T-helper 17 cell (primary cell): ENCODE results near the gene TBC1D32. TPM values are rescaled to one million over a fixed set of nuclear protein-coding genes. Genes with fewer than 3 reads are reported as not detected.
"Not testable (repeated sequence)": the region's sequence is repeated elsewhere in the genome, so short reads cannot be mapped to it uniquely, and the experiment has no call there.

Experiments used
- ATAC-seq: fragments of 150-1000 bp; cut with Tn5 transposase; 2 replicates; pipeline ENCODE4 v1.10.0; 2021; ENCODE audit warnings: mild to moderate bottlenecking, moderate library complexity
- DNase-seq, 3 donors: peaks; one replicate each; pipeline versions ENCODE4 v3.0.0 to v3.0.0-alpha.2; 2020 to 2021
- H3K9me3 ChIP-seq: one replicate; pipeline ENCODE4 v1.7.0; 2013; ENCODE audit warnings: low read length, mild to moderate bottlenecking; ENCODE audit not compliant: control insufficient read depth, poor library complexity, severe bottlenecking
- H3K27ac Mint-ChIP-seq: one replicate; pipeline ENCODE4 v1.8.0; 2022; ENCODE audit warnings: mild to moderate bottlenecking, moderate library complexity, mixed read lengths
- H3K27me3 Mint-ChIP-seq: one replicate; pipeline ENCODE4 v1.8.0; 2022; ENCODE audit warnings: mixed read lengths
- H3K36me3 Mint-ChIP-seq: one replicate; pipeline ENCODE4 v1.8.0; 2022; ENCODE audit warnings: low read depth, mixed read lengths
- H3K4me1 Mint-ChIP-seq: one replicate; pipeline ENCODE4 v1.8.0; 2022; ENCODE audit warnings: mild to moderate bottlenecking, mixed read lengths
- H3K4me3 Mint-ChIP-seq: one replicate; pipeline ENCODE4 v1.8.0; 2022; ENCODE audit warnings: mild to moderate bottlenecking, moderate library complexity, mixed read lengths
- total RNA-seq, 4 donors: library from RNA in 2 of 4; stranded (reverse) in 2 of 4; gene quantifications; one replicate each; pipeline ENCODE4 v1.2.3 and lab custom pipeline; 2022 to 2026

TBC1D32 gene
- total RNA-seq, 2 donors from 2014 or later = 8.6 to 9.4 TPM

- Mint-ChIP-seq H3K36me3 (peaks cover 3% of the 10 kb centered on the region), H3K4me3 (no peak overlapping the region), H3K27ac (no peak overlapping the region), H3K27me3 (no peaks in the 10 kb centered on the region), H3K4me1 (no peaks in the 10 kb centered on the region)
- no peak for DNase-seq
- no peaks in the 10 kb centered on the region for H3K9me3 ChIP-seq
- no peak for ATAC-seq
Measured at GRCh38 chr6:121183742-121184141, 150.5 kb downstream of the TBC1D32 start.

DNA sequence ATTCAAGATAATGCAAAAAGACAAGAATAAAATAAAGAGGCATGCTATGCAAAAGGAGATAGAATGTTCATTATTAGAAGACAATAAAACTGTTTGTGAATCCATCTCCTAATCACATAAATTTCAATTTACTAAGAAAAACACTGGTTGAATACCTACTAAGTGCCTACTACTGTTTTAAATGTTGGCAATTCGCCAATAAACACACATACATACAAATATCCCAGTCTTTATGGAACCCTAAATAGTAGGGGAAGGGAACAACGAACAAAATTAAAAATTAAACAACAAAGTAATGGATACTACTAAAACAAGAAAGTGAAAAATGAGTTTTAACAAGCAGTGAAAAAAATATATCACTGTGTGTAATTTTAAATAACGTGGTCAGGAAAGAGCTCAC lies 158.5 kb downstream of the TBC1D32 start:
- ATAC-seq (no peak), DNase-seq (no peak)
- no peaks in the 10 kb centered on the region for H3K4me1 Mint-ChIP-seq
- no peaks in the 10 kb centered on the region for H3K36me3 Mint-ChIP-seq
- no peak overlapping the region for H3K27ac Mint-ChIP-seq
- H3K27me3 Mint-ChIP-seq = no peaks in the 10 kb centered on the region
- no peak overlapping the region for H3K4me3 Mint-ChIP-seq
- H3K9me3 ChIP-seq = no peaks in the 10 kb centered on the region

- not testable (repeated sequence) for H3K27me3 Mint-ChIP-seq, DNase-seq, H3K4me3 Mint-ChIP-seq, ATAC-seq, H3K4me1 Mint-ChIP-seq, H3K9me3 ChIP-seq, H3K36me3 Mint-ChIP-seq, H3K27ac Mint-ChIP-seq
Measured at GRCh38 chr6:121172451-121172850, 161.8 kb downstream of the TBC1D32 start.

GRCh38 chr6:121171879-121172278 lies 162.4 kb downstream of the TBC1D32 start:
- Mint-ChIP-seq H3K36me3 (no peaks in the 10 kb centered on the region), H3K4me3 (no peak overlapping the region), H3K27me3 (no peaks in the 10 kb centered on the region), H3K27ac (no peak overlapping the region), H3K4me1 (no peaks in the 10 kb centered on the region)
- ATAC-seq = no peak
- no peak for DNase-seq
- no peaks in the 10 kb centered on the region for H3K9me3 ChIP-seq

- H3K36me3 Mint-ChIP-seq = peaks cover 8% of the 10 kb centered on the region
- no peak overlapping the region for H3K27ac Mint-ChIP-seq
- no peaks in the 10 kb centered on the region for H3K27me3 Mint-ChIP-seq
- ATAC-seq (no peak), DNase-seq (no peak)
- no peaks in the 10 kb centered on the region for H3K9me3 ChIP-seq
- no peaks in the 10 kb centered on the region for H3K4me1 Mint-ChIP-seq
- H3K4me3 Mint-ChIP-seq = no peak overlapping the region
Measured at GRCh38 chr6:121161886-121162285, 172.4 kb downstream of the TBC1D32 start.

GRCh38 chr6:121160276-121160675 lies 174.0 kb downstream of the TBC1D32 start:
- no peaks in the 10 kb centered on the region for H3K9me3 ChIP-seq
- no peaks in the 10 kb centered on the region for H3K27me3 Mint-ChIP-seq
- DNase-seq = no peak
- H3K36me3 Mint-ChIP-seq = peaks cover 8% of the 10 kb centered on the region
- H3K27ac Mint-ChIP-seq = no peak overlapping the region
- no peak overlapping the region for H3K4me3 Mint-ChIP-seq
- ATAC-seq = no peak
- no peaks in the 10 kb centered on the region for H3K4me1 Mint-ChIP-seq

DNA sequence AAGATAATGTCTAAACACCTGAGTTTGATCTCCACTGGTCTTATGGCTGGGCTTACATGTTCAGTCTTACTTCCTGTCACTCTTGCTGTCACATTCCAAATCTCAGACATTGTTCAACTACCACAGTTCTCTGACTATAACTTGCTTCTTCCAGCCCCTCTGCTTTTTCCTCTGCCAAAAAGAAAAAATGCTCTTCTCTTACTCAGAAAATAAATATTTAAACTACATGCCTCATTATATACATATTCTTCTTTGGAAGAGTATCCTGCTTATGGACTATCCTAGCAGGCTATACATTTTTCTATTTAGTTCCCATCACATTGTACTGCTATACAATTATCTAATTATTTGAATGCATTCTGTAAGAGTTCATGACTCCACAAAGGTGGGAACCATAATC lies 175.4 kb downstream of the TBC1D32 start:
- H3K4me1 Mint-ChIP-seq = no peaks in the 10 kb centered on the region
- H3K27me3 Mint-ChIP-seq = no peaks in the 10 kb centered on the region
- H3K4me3 Mint-ChIP-seq = no peak overlapping the region
- H3K9me3 ChIP-seq = no peaks in the 10 kb centered on the region
- no peak for ATAC-seq
- no peak overlapping the region for H3K27ac Mint-ChIP-seq
- peaks cover 8% of the 10 kb centered on the region for H3K36me3 Mint-ChIP-seq
- no peak for DNase-seq

- no peak for DNase-seq
- no peaks in the 10 kb centered on the region for H3K9me3 ChIP-seq
- H3K36me3 Mint-ChIP-seq = peaks cover 8% of the 10 kb centered on the region
- ATAC-seq = no peak
- no peaks in the 10 kb centered on the region for H3K4me1 Mint-ChIP-seq
- H3K27ac Mint-ChIP-seq = no peak overlapping the region
- no peak overlapping the region for H3K4me3 Mint-ChIP-seq
- no peaks in the 10 kb centered on the region for H3K27me3 Mint-ChIP-seq
Measured at GRCh38 chr6:121158438-121158837, 175.8 kb downstream of the TBC1D32 start.

DNA sequence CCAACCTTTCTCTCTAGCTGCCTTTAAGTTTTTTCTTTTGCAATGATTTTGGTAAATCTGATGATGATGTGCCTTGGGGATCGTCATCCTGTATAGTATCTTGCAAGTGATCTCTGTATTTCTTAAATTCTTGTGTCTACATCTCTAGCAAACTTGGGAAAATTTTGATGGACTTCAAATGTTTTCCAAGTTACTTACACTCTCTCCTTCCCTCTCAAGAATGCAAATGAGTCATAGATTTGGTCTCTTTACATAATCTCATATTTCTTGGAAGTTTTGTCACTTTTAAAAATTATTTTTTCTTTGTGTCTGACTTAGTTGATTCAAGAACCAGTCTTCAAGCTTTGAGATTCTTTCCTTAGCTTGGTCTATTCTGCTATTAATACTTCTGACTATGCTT lies 176.4 kb downstream of the TBC1D32 start:
- Mint-ChIP-seq H3K27ac (no peak overlapping the region), H3K27me3 (no peaks in the 10 kb centered on the region), H3K36me3 (peaks cover 8% of the 10 kb centered on the region), H3K4me3 (no peak overlapping the region), H3K4me1 (no peaks in the 10 kb centered on the region)
- no peak for DNase-seq
- no peaks in the 10 kb centered on the region for H3K9me3 ChIP-seq
- no peak for ATAC-seq

GRCh38 chr6:121143476-121143875 lies 190.8 kb downstream of the TBC1D32 start:
- no peak for ATAC-seq
- no peaks in the 10 kb centered on the region for H3K4me1 Mint-ChIP-seq
- DNase-seq = no peak
- no peaks in the 10 kb centered on the region for H3K27me3 Mint-ChIP-seq
- H3K27ac Mint-ChIP-seq = no peak overlapping the region
- H3K4me3 Mint-ChIP-seq = no peak overlapping the region
- no peaks in the 10 kb centered on the region for H3K9me3 ChIP-seq
- no peaks in the 10 kb centered on the region for H3K36me3 Mint-ChIP-seq

GRCh38 chr6:121142093-121142492 lies 192.2 kb downstream of the TBC1D32 start:
- DNase-seq = no peak
- H3K27me3 Mint-ChIP-seq = no peaks in the 10 kb centered on the region
- no peaks in the 10 kb centered on the region for H3K9me3 ChIP-seq
- no peak overlapping the region for H3K4me3 Mint-ChIP-seq
- H3K27ac Mint-ChIP-seq = no peak overlapping the region
- no peaks in the 10 kb centered on the region for H3K36me3 Mint-ChIP-seq
- H3K4me1 Mint-ChIP-seq = no peaks in the 10 kb centered on the region
- no peak for ATAC-seq

- H3K4me1 Mint-ChIP-seq = no peaks in the 10 kb centered on the region
Measured at GRCh38 chr6:121135425-121135824, 198.9 kb downstream of the TBC1D32 start.

DNA sequence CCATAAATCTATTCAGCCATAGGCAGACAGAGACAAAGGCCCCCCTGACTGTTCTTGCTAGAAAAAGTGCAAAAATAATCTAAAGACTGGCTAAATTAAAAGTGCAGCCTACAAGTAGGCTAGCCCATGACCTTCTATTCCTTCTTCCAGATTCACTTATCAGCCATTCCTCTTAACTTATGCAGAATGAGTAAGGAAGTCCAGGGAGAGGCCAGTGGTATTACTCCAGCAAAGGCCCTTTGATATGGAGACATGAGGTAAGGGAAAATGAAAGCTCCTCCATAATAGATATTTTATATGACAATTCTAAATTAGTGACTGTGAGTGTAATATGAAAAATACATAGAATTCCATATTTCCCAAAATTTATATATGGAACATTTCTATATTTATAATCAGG lies 199.4 kb downstream of the TBC1D32 start:
- no peak for ATAC-seq

More at GRCh38 chr6:121135425-121135824, 198.9 kb downstream of the TBC1D32 start:
- Mint-ChIP-seq H3K36me3 (peaks cover 2% of the 10 kb centered on the region), H3K4me3 (no peak overlapping the region), H3K27me3 (no peaks in the 10 kb centered on the region), H3K27ac (no peak overlapping the region)
- no peaks in the 10 kb centered on the region for H3K9me3 ChIP-seq
- ATAC-seq (no peak), DNase-seq (no peak)

DNA sequence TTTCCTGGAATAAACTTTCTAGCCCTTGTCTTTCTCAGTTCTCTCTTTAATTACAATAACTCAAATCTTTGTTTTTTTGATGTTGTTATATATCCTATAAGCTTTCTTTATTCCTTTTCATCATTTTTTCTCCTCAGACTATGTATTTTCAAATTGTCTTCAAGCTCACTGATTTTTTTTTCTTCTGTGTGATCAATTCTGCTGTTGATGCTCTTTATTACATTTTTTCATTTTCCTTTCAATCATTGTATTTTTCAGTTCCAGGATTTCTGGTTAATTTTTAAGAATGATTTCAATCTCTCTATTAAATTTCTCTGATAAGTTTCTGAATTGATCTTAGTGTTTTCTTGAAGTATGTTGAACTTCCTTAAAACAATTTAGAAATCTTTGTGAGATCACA lies 209.7 kb downstream of the TBC1D32 start:
- no peak for DNase-seq
- no peaks in the 10 kb centered on the region for H3K27me3 Mint-ChIP-seq
- H3K4me1 Mint-ChIP-seq = no peaks in the 10 kb centered on the region
- no peak for ATAC-seq
- peaks cover 8% of the 10 kb centered on the region for H3K36me3 Mint-ChIP-seq
- H3K27ac Mint-ChIP-seq = no peak overlapping the region
- H3K9me3 ChIP-seq = peaks cover 3% of the 10 kb centered on the region
- no peak overlapping the region for H3K4me3 Mint-ChIP-seq

More for the DNA sequence above, 199.4 kb downstream of the TBC1D32 start:
- Mint-ChIP-seq H3K4me1 (no peaks in the 10 kb centered on the region), H3K27me3 (no peaks in the 10 kb centered on the region), H3K27ac (no peak overlapping the region), H3K4me3 (no peak overlapping the region), H3K36me3 (peaks cover 2% of the 10 kb centered on the region)
- H3K9me3 ChIP-seq = no peaks in the 10 kb centered on the region
- DNase-seq = no peak

- no peaks in the 10 kb centered on the region for H3K9me3 ChIP-seq
- DNase-seq (no peak), ATAC-seq (no peak)
- Mint-ChIP-seq H3K4me3 (no peak overlapping the region), H3K4me1 (no peaks in the 10 kb centered on the region), H3K36me3 (peaks cover 4% of the 10 kb centered on the region), H3K27ac (no peak overlapping the region), H3K27me3 (no peaks in the 10 kb centered on the region)
Measured at GRCh38 chr6:121112356-121112755, 221.9 kb downstream of the TBC1D32 start.
